Astrocyte (in vitro differentiated cells and primary cell): ENCODE data around the gene BHLHA15. TPM values are rescaled to one million over a fixed set of nuclear protein-coding genes. Genes with fewer than 3 reads are reported as not detected.

ENCODE experiments used
- DNase-seq: peaks from one replicate; pipeline ENCODE4 v3.0.0-alpha.2; 2010; ENCODE audit warnings: low read depth
- FAIRE-seq: peaks from 2 replicates; lab custom pipeline; 2011; peaks lifted over from hg19 to GRCh38; lab: Jason Lieb, UNC
- H2AFZ ChIP-seq: 2 replicates; pipeline ENCODE4 v1.6.0; 2012; ENCODE audit warnings: low read depth, low read length, inconsistent platforms
- H3K27ac ChIP-seq: 2 replicates; pipeline ENCODE4 v1.5.1; 2011; ENCODE audit warnings: low read depth, low read length, inconsistent platforms
- H3K27me3 ChIP-seq: 2 replicates; pipeline ENCODE4 v1.6.0; 2011; ENCODE audit warnings: low read length, inconsistent platforms; ENCODE audit not compliant: insufficient read depth
- H3K36me3 ChIP-seq: 2 replicates; pipeline ENCODE4 v1.5.1; 2011; ENCODE audit warnings: low read length, inconsistent platforms; ENCODE audit not compliant: insufficient read depth
- H3K4me1 ChIP-seq: 2 replicates; pipeline ENCODE4 v1.5.1; 2011; ENCODE audit warnings: low read length, inconsistent platforms; ENCODE audit not compliant: insufficient read depth
- H3K4me2 ChIP-seq: 2 replicates; pipeline ENCODE4 v1.6.0; 2012; ENCODE audit warnings: low read length, inconsistent platforms
- H3K4me3 ChIP-seq: 2 replicates; pipeline ENCODE4 v1.5.1; 2011; ENCODE audit warnings: low read depth, mild to moderate bottlenecking, low read length, inconsistent platforms; ENCODE audit not compliant: insufficient read depth
- H3K79me2 ChIP-seq: 2 replicates; pipeline ENCODE4 v1.6.0; 2012; ENCODE audit warnings: mild to moderate bottlenecking, low read length, inconsistent platforms; ENCODE audit not compliant: insufficient read depth
- H3K9ac ChIP-seq: 2 replicates; pipeline ENCODE4 v1.6.0; 2012; ENCODE audit warnings: mild to moderate bottlenecking, low read length, inconsistent platforms
- H3K9me3 ChIP-seq: 2 replicates; pipeline ENCODE4 v1.5.1; 2012; ENCODE audit warnings: low read depth, mild to moderate bottlenecking, low read length, inconsistent platforms; ENCODE audit not compliant: insufficient read depth
- H4K20me1 ChIP-seq: 2 replicates; pipeline ENCODE4 v1.6.0; 2012; ENCODE audit warnings: low read length, inconsistent platforms; ENCODE audit not compliant: insufficient read depth
- H3K27ac Mint-ChIP-seq: one replicate; pipeline ENCODE4 v1.8.0; 2021; ENCODE audit warnings: mild to moderate bottlenecking, mixed read lengths; ENCODE audit not compliant: unreplicated experiment
- H3K27me3 Mint-ChIP-seq: one replicate; pipeline ENCODE4 v1.8.0; 2021; ENCODE audit warnings: low read depth, mixed read lengths; ENCODE audit not compliant: unreplicated experiment
- H3K36me3 Mint-ChIP-seq: one replicate; pipeline ENCODE4 v1.8.0; 2021; ENCODE audit warnings: low read depth, mixed read lengths; ENCODE audit not compliant: unreplicated experiment
- H3K4me1 Mint-ChIP-seq: one replicate; pipeline ENCODE4 v1.8.0; 2021; ENCODE audit warnings: low read depth, mixed read lengths; ENCODE audit not compliant: unreplicated experiment
- H3K4me3 Mint-ChIP-seq: one replicate; pipeline ENCODE4 v1.8.0; 2021; ENCODE audit warnings: mild to moderate bottlenecking, moderate library complexity, mixed read lengths; ENCODE audit not compliant: unreplicated experiment
- H3K9me3 Mint-ChIP-seq: one replicate; pipeline ENCODE4 v1.8.0; 2021; ENCODE audit warnings: mild to moderate bottlenecking, mixed read lengths; ENCODE audit not compliant: unreplicated experiment
- CTCF ChIP-seq: IDR thresholded peaks from 2 replicates; pipeline ENCODE4 v1.5.1; 2011; ENCODE audit warnings: low read depth, mild to moderate bottlenecking, inconsistent platforms, low read length, moderate library complexity; ENCODE audit not compliant: insufficient read depth
- EZH2 ChIP-seq: IDR thresholded peaks from 2 replicates; pipeline ENCODE4 v1.6.1; 2012; ENCODE audit warnings: mild to moderate bottlenecking, low read length, inconsistent platforms; ENCODE audit not compliant: insufficient read depth
- total RNA-seq: library from RNA; stranded (reverse); gene quantifications from 2 replicates; pipeline ENCODE4 v1.2.1, GENCODE V29; 2021

Gene BHLHA15
- total RNA-seq, 1 donor from 2014 or later = 0.57 TPM

GRCh38 chr7:98192781-98193457 lies 18.3 kb upstream of the BHLHA15 start:
- Mint-ChIP-seq H3K4me3 (no peak overlapping the region), H3K36me3 (peaks cover 25% of the 10 kb centered on the region), H3K9me3 (peaks cover 6% of the 10 kb centered on the region), H3K27me3 (no peaks in the 10 kb centered on the region), H3K4me1 (peaks cover 5% of the 10 kb centered on the region), H3K27ac (peak overlapping the region; percentile 72)
- Histone ChIP-seq H3K4me1 (no peaks in the 10 kb centered on the region), H3K27me3 (no peaks in the 10 kb centered on the region), H3K27ac (no peak overlapping the region), H3K4me3 (no peak overlapping the region), H3K4me2 (no peak overlapping the region), H3K9me3 (peaks cover 2% of the 10 kb centered on the region), H3K36me3 (no peaks in the 10 kb centered on the region), H3K79me2 (no peaks in the 10 kb centered on the region), H3K9ac (no peak overlapping the region), H2AFZ (no peak overlapping the region), H4K20me1 (no peaks in the 10 kb centered on the region)
- no peak for TF ChIP-seq EZH2
- no peak for TF ChIP-seq CTCF
- FAIRE-seq = no peak
- DNase-seq = no peak

GRCh38 chr7:98193474-98194180 lies 17.6 kb upstream of the BHLHA15 start:
- no peak for FAIRE-seq
- H3K4me3 Mint-ChIP-seq = no peak overlapping the region

More at GRCh38 chr7:98193474-98194180, 17.6 kb upstream of the BHLHA15 start:
- H3K9ac ChIP-seq = no peak overlapping the region
- H3K27ac Mint-ChIP-seq = no peak overlapping the region
- no peak overlapping the region for H3K4me3 ChIP-seq
- no peaks in the 10 kb centered on the region for H3K36me3 ChIP-seq
- peaks cover 5% of the 10 kb centered on the region for H3K9me3 Mint-ChIP-seq
- H4K20me1 ChIP-seq = no peaks in the 10 kb centered on the region
- H3K79me2 ChIP-seq = no peaks in the 10 kb centered on the region
- DNase-seq = no peak
- H3K9me3 ChIP-seq = peaks cover 2% of the 10 kb centered on the region
- no peak overlapping the region for H2AFZ ChIP-seq
- H3K4me1 Mint-ChIP-seq = peaks cover 5% of the 10 kb centered on the region
- H3K27me3 Mint-ChIP-seq = no peaks in the 10 kb centered on the region
- no peaks in the 10 kb centered on the region for H3K27me3 ChIP-seq
- TF ChIP-seq EZH2 (no peak), CTCF (no peak)
- H3K4me1 ChIP-seq = no peaks in the 10 kb centered on the region
- H3K36me3 Mint-ChIP-seq = peaks cover 25% of the 10 kb centered on the region
- H3K27ac ChIP-seq = no peak overlapping the region
- no peak overlapping the region for H3K4me2 ChIP-seq
